ENCODE results near the gene CCDC18.

DNA sequence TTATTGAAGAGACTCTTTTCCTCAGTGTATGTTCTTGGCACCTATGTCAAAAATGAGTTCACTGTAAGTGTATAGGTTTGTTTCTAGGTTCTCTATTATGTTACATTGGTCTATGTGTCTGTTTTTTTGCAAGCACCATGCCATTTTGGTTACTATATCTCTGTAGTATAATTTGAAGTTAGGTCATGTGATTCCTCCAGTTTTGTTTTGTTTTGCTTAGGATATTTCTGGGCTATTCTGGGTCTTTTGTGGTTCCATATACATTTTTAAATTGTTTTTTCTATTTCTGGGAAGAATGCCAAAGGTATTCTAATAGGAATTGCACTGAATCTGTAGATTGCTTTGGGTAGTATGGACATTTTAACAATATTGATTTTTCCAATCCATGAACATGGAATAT, 13.5 kb upstream of the CCDC18 start:
- TF ChIP-seq YY1 (IDR thresholded peaks at IDR 0.05; ENCODE audit: insufficient read depth, insufficient read length) = no peak
- TF ChIP-seq ZNF274 (IDR thresholded peaks at IDR 0.05; ENCODE audit: low read depth, low read length) = no peak
- no peak for TF ChIP-seq SUZ12 (IDR thresholded peaks at IDR 0.05; ENCODE audit: extremely low read depth, insufficient read depth, insufficient read length)

Data from NT2/D1 (cell line).